H9 (cell line): Measurements from ENCODE around the gene OR10Z1. TPM values are rescaled to one million over a fixed set of nuclear protein-coding genes. Genes with fewer than 3 reads are reported as not detected.

Experiments
- DNase-seq: peaks from one replicate; pipeline ENCODE4 v3.0.0-alpha.2; 2017
- H2AFZ ChIP-seq: one replicate; pipeline ENCODE4 v1.6.1; 2013; ENCODE audit warnings: mild to moderate bottlenecking, low read length, control low read depth, moderate library complexity
- H2AK5ac ChIP-seq: 2 replicates; pipeline ENCODE4 v1.6.1; 2013; ENCODE audit warnings: low read length, control low read depth, mixed read lengths; ENCODE audit not compliant: insufficient read length
- H2BK120ac ChIP-seq: one replicate; pipeline ENCODE4 v1.6.1; 2013; ENCODE audit warnings: low read depth, mild to moderate bottlenecking, low read length, control low read depth, inconsistent platforms; ENCODE audit not compliant: poor library complexity, severe bottlenecking
- H2BK12ac ChIP-seq: 2 replicates; pipeline ENCODE4 v1.6.1; 2013; ENCODE audit warnings: low read length, control low read depth, mixed read lengths, low read depth; ENCODE audit not compliant: insufficient read length
- H2BK15ac ChIP-seq: 2 replicates; pipeline ENCODE4 v1.6.1; 2013; ENCODE audit warnings: low read depth, low read length, control low read depth
- H2BK20ac ChIP-seq: one replicate; pipeline ENCODE4 v1.6.1; 2013; ENCODE audit warnings: low read depth, mild to moderate bottlenecking, low read length, control low read depth, inconsistent platforms; ENCODE audit not compliant: poor library complexity, severe bottlenecking
- H2BK5ac ChIP-seq: 2 replicates; pipeline ENCODE4 v1.6.1; 2013; ENCODE audit warnings: low read length, control low read depth, mixed read lengths; ENCODE audit not compliant: insufficient read length
- H3K14ac ChIP-seq: 2 replicates; pipeline ENCODE4 v1.6.1; 2013; ENCODE audit warnings: low read length, control low read depth; ENCODE audit not compliant: insufficient read depth
- H3K18ac ChIP-seq: 2 replicates; pipeline ENCODE4 v1.6.1; 2013; ENCODE audit warnings: low read depth, mild to moderate bottlenecking, mixed read lengths, low read length, control low read depth; ENCODE audit not compliant: insufficient read length
- H3K23ac ChIP-seq: 2 replicates; pipeline ENCODE4 v1.6.1; 2013; ENCODE audit warnings: low read length, control low read depth, mixed read lengths, low read depth; ENCODE audit not compliant: insufficient read length
- H3K23me2 ChIP-seq: 2 replicates; pipeline ENCODE4 v1.6.1; 2013; ENCODE audit warnings: low read depth, mild to moderate bottlenecking, mixed read lengths, low read length, control low read depth; ENCODE audit not compliant: insufficient read length, poor library complexity, severe bottlenecking
- H3K27ac ChIP-seq: 2 replicates; pipeline ENCODE4 v1.5.1; 2013; ENCODE audit warnings: low read length, control low read depth, mixed read lengths, low read depth; ENCODE audit not compliant: insufficient read length
- H3K27me3 ChIP-seq: 2 replicates; pipeline ENCODE4 v1.6.1; 2013; ENCODE audit warnings: low read length, control low read depth, inconsistent platforms; ENCODE audit not compliant: insufficient read depth
- H3K4ac ChIP-seq: 2 replicates; pipeline ENCODE4 v1.6.1; 2013; ENCODE audit warnings: low read depth, mild to moderate bottlenecking, control low read depth, inconsistent platforms, low read length, moderate library complexity
- H3K4me1 ChIP-seq: 2 replicates; pipeline ENCODE4 v1.6.1; 2013; ENCODE audit warnings: low read length, control low read depth, inconsistent platforms; ENCODE audit not compliant: insufficient read depth
- H3K4me2 ChIP-seq: 2 replicates; pipeline ENCODE4 v1.6.1; 2013; ENCODE audit warnings: low read length, control low read depth, mixed read lengths; ENCODE audit not compliant: insufficient read length, insufficient read depth
- H3K56ac ChIP-seq: 2 replicates; pipeline ENCODE4 v1.6.1; 2013; ENCODE audit warnings: low read depth, mild to moderate bottlenecking, mixed read lengths, low read length, control low read depth; ENCODE audit not compliant: insufficient read length
- H3K79me1 ChIP-seq: 2 replicates; pipeline ENCODE4 v1.6.1; 2013; ENCODE audit warnings: low read depth, mild to moderate bottlenecking, moderate library complexity, low read length, control low read depth, inconsistent platforms; ENCODE audit not compliant: insufficient read depth, poor library complexity, severe bottlenecking
- H3K79me2 ChIP-seq: 2 replicates; pipeline ENCODE4 v1.6.1; 2013; ENCODE audit warnings: low read length, control low read depth, inconsistent platforms; ENCODE audit not compliant: insufficient read depth
- H3K9ac ChIP-seq: 2 replicates; pipeline ENCODE4 v1.6.1; 2013; ENCODE audit warnings: low read length, control low read depth, mixed read lengths; ENCODE audit not compliant: insufficient read length; ENCODE audit errors: extremely low read depth
- H3K9me3 ChIP-seq: one replicate; pipeline ENCODE4 v1.6.1; 2013; ENCODE audit warnings: low read depth, low read length, inconsistent platforms; ENCODE audit not compliant: control insufficient read depth
- H3T11ph ChIP-seq: one replicate; pipeline ENCODE4 v1.6.1; 2013; ENCODE audit warnings: mild to moderate bottlenecking, low read length, control low read depth, inconsistent platforms
- H4K20me1 ChIP-seq: one replicate; pipeline ENCODE4 v1.6.1; 2013; ENCODE audit not compliant: control insufficient read depth, insufficient read length, insufficient read depth
- H4K5ac ChIP-seq: 2 replicates; pipeline ENCODE4 v1.6.1; 2013; ENCODE audit warnings: low read depth, mild to moderate bottlenecking, mixed read lengths, low read length, control low read depth; ENCODE audit not compliant: insufficient read length
- H4K8ac ChIP-seq: replicated peaks from 2 replicates; pipeline ENCODE4 v1.6.1; 2013; ENCODE audit warnings: low read length, control low read depth, mixed read lengths, low read depth; ENCODE audit not compliant: insufficient read length
- H4K91ac ChIP-seq: 2 replicates; pipeline ENCODE4 v1.6.1; 2013; ENCODE audit warnings: low read depth, mild to moderate bottlenecking, moderate library complexity, mixed read lengths, low read length, control low read depth; ENCODE audit not compliant: insufficient read length
- H3K27ac Mint-ChIP-seq, 3 experiments: 2 replicates in 2 of 3; 3 replicates in 1 of 3; pipeline ENCODE4 v1.8.0; 2020 to 2021; ENCODE audit warnings: mixed read lengths in 3 of 3, mild to moderate bottlenecking in 1 of 3, moderate library complexity in 1 of 3
- H3K27me3 Mint-ChIP-seq: 2 replicates; pipeline ENCODE4 v1.8.0; 2021; ENCODE audit warnings: low read depth, mild to moderate bottlenecking, moderate library complexity, mixed read lengths
- H3K36me3 Mint-ChIP-seq, 3 experiments: 2 replicates in 2 of 3; 3 replicates in 1 of 3; pipeline ENCODE4 v1.8.0; 2020 to 2021; ENCODE audit warnings: low read depth in 3 of 3, mixed read lengths in 3 of 3; ENCODE audit not compliant: insufficient read depth in 1 of 3
- H3K4me1 Mint-ChIP-seq, 2 experiments: 2 replicates each; pipeline ENCODE4 v1.8.0; 2020; ENCODE audit warnings: mixed read lengths in 2 of 2
- H3K4me3 Mint-ChIP-seq, 2 experiments: 2 replicates in 1 of 2; 3 replicates in 1 of 2; pipeline ENCODE4 v1.8.0; 2020 to 2021; ENCODE audit warnings: mild to moderate bottlenecking in 2 of 2, mixed read lengths in 2 of 2, moderate library complexity in 1 of 2
- H3K9me3 Mint-ChIP-seq, 2 experiments: 2 replicates in 1 of 2; 3 replicates in 1 of 2; pipeline ENCODE4 v1.8.0; 2020; ENCODE audit warnings: mild to moderate bottlenecking in 2 of 2, mixed read lengths in 2 of 2, moderate library complexity in 1 of 2
- CTCF ChIP-seq: fragments of 200-600 bp; sonication (generic); conservative IDR thresholded peaks from 3 replicates; pipeline ENCODE4 v1.8.0; 2021; ENCODE audit warnings: antibody characterized with exemption, mild to moderate bottlenecking
- WGBS: extraction: QIAGEN DNeasy Blood & Tissue Kit; methylation state at CpG from one replicate; pipeline ENCODE4 v1.1.7; 2013; ENCODE audit warnings: missing lambda C conversion rate, low lambda C conversion rate, mixed read lengths; ENCODE audit not compliant: insufficient read length; ENCODE audit errors: extremely low coverage; 5-methylcytosine and 5-hydroxymethylcytosine counted together
- total RNA-seq: library from RNA; stranded (reverse); gene quantifications from 2 replicates; pipeline ENCODE4 v1.2.1, GENCODE V29; 2021

Gene OR10Z1
- total RNA-seq, 1 experiment from 2014 or later = not detected

- no CpG with 5 or more reads among the region's 1 CpG for WGBS
- TF ChIP-seq CTCF = no peak
These were observed 32.8 kb upstream of the OR10Z1 start for GRCh38 chr1:158572226-158572625.

More at GRCh38 chr1:158572226-158572625, 32.8 kb upstream of the OR10Z1 start:
- H2BK120ac ChIP-seq = no peak overlapping the region
- no peaks in the 10 kb centered on the region for H4K20me1 ChIP-seq
- H3K4me1 ChIP-seq = no peaks in the 10 kb centered on the region
- no peak for DNase-seq
- H3K9me3 ChIP-seq = no peaks in the 10 kb centered on the region
- H3K9me3 Mint-ChIP-seq = no peaks in the 10 kb centered on the region
- H2BK12ac ChIP-seq = no peak overlapping the region
- H3K56ac ChIP-seq = no peak overlapping the region
- no peaks in the 10 kb centered on the region for H3K36me3 Mint-ChIP-seq
- H3K79me2 ChIP-seq = no peaks in the 10 kb centered on the region
- no peaks in the 10 kb centered on the region for H3K23me2 ChIP-seq
- no peak overlapping the region for H3K4me3 Mint-ChIP-seq
- H3K27me3 ChIP-seq = no peaks in the 10 kb centered on the region
- H3K27ac Mint-ChIP-seq = no peak overlapping the region
- H2BK20ac ChIP-seq = no peak overlapping the region
- H3K27me3 Mint-ChIP-seq = peaks cover 1% of the 10 kb centered on the region; the same call in 1 of the 2 replicates
- H3K27ac ChIP-seq = no peak overlapping the region
- no peak overlapping the region for H2AFZ ChIP-seq
- no peaks in the 10 kb centered on the region for H3K79me1 ChIP-seq
- no peaks in the 10 kb centered on the region for H3K4me1 Mint-ChIP-seq
- H4K8ac ChIP-seq = no peak overlapping the region
- H3K18ac ChIP-seq = no peak overlapping the region
- no peak overlapping the region for H4K5ac ChIP-seq
- H3K4ac ChIP-seq = no peak overlapping the region
- H3K14ac ChIP-seq = no peak overlapping the region
- no peak overlapping the region for H3K9ac ChIP-seq
- H4K91ac ChIP-seq = no peak overlapping the region
- H2AK5ac ChIP-seq = no peak overlapping the region
- no peak overlapping the region for H2BK15ac ChIP-seq
- no peak overlapping the region for H2BK5ac ChIP-seq
- no peak overlapping the region for H3T11ph ChIP-seq
- H3K4me2 ChIP-seq = no peak overlapping the region
- no peak overlapping the region for H3K23ac ChIP-seq
